Endothelial cell of umbilical vein (primary cell): Measurements from ENCODE around the gene LNPK. TPM values are rescaled to one million over a fixed set of nuclear protein-coding genes. Genes with fewer than 3 reads are reported as not detected.

ENCODE experiments used
- BruUV-seq: library from RNA; stranded (reverse); fragments of 400-500 nt; replicated peaks from 2 replicates; lab custom pipeline; 2021; lab: Mats Ljungman, UMichigan
- CTCF ChIA-PET: fragments of 300-600, 350-600 bp; sonication (Branson Sonifier 250); formaldehyde crosslinking; loops from one replicate; lab custom pipeline; 2021; ENCODE audit warnings: antibody characterized with exemption, inconsistent platforms; lab: Charles Lee
- POLR2A ChIA-PET: fragments of 300-600, 350-600 bp; sonication (Branson Sonifier 250); formaldehyde crosslinking; loops from one replicate; lab custom pipeline; 2021; ENCODE audit warnings: antibody characterized with exemption, inconsistent platforms; lab: Charles Lee
- DNase-seq: peaks from one replicate; pipeline ENCODE4 v3.0.0-alpha.2; 2011; ENCODE audit warnings: low read depth, low spot score
- FAIRE-seq: peaks from 2 replicates; lab custom pipeline; 2011; peaks lifted over from hg19 to GRCh38; lab: Jason Lieb, UNC
- H2AFZ ChIP-seq: 2 replicates; pipeline ENCODE4 v1.6.0; 2012; ENCODE audit warnings: low read depth, low read length, control low read depth, inconsistent platforms
- H3K27ac ChIP-seq: 2 replicates; pipeline ENCODE4 v1.5.1; 2011; ENCODE audit warnings: low read depth, mild to moderate bottlenecking, control low read depth, low read length, moderate library complexity; ENCODE audit not compliant: insufficient read depth
- H3K27me3 ChIP-seq, 2 experiments: 2 replicates each; pipeline versions ENCODE4 v1.6.0 to v1.6.1; 2011; ENCODE audit warnings: low read length in 2 of 2, mixed read lengths in 1 of 2; ENCODE audit not compliant: control insufficient read depth in 2 of 2, insufficient read depth in 2 of 2
- H3K36me3 ChIP-seq, 2 experiments: 2 replicates in 1 of 2; 3 replicates in 1 of 2; pipeline ENCODE4 v1.5.1; 2011; ENCODE audit warnings: low read length in 2 of 2, mild to moderate bottlenecking in 1 of 2, moderate library complexity in 1 of 2; ENCODE audit not compliant: control insufficient read depth in 2 of 2, insufficient read depth in 2 of 2; ENCODE audit errors: extremely low read depth in 1 of 2
- H3K4me1 ChIP-seq: 3 replicates; pipeline ENCODE4 v1.5.1; 2011; ENCODE audit warnings: mild to moderate bottlenecking, low read length; ENCODE audit not compliant: control insufficient read depth, insufficient read depth; ENCODE audit errors: extremely low read depth
- H3K4me2 ChIP-seq: 2 replicates; pipeline ENCODE4 v1.6.1; 2011; ENCODE audit warnings: low read length, control low read depth, mixed read lengths; ENCODE audit not compliant: insufficient read depth
- H3K4me3 ChIP-seq, 3 experiments: fragments of 200-600 bp in 1 of 3; sonication (generic), shearing (Covaris generic) in 1 of 3; replicated peaks in 1 of 3; 2 replicates each; pipeline ENCODE4 v1.5.1; 2011 to 2016; ENCODE audit warnings: control low read depth in 3 of 3, low read length in 3 of 3, mild to moderate bottlenecking in 2 of 3, inconsistent platforms in 1 of 3, low read depth in 1 of 3, moderate library complexity in 1 of 3; ENCODE audit not compliant: insufficient read depth in 1 of 3
- H3K79me2 ChIP-seq: 2 replicates; pipeline ENCODE4 v1.6.0; 2012; ENCODE audit warnings: low read length, inconsistent platforms; ENCODE audit not compliant: control insufficient read depth, insufficient read depth
- H3K9ac ChIP-seq: replicated peaks from 2 replicates; pipeline ENCODE3; 2011; ENCODE audit warnings: low read length, control low read depth; ENCODE audit not compliant: insufficient read depth; ENCODE audit errors: extremely low read depth
- H3K9me1 ChIP-seq: replicated peaks from 3 replicates; pipeline ENCODE4 v1.6.0; 2011; ENCODE audit warnings: mild to moderate bottlenecking, low read length; ENCODE audit not compliant: control insufficient read depth, insufficient read depth; ENCODE audit errors: extremely low read depth
- H3K9me3 ChIP-seq: replicated peaks from 2 replicates; pipeline ENCODE4 v1.5.1; 2012; ENCODE audit warnings: low read length, inconsistent platforms; ENCODE audit not compliant: control insufficient read depth, insufficient read depth
- H4K20me1 ChIP-seq: replicated peaks from 2 replicates; pipeline ENCODE3; 2011; ENCODE audit warnings: mild to moderate bottlenecking, low read length; ENCODE audit not compliant: control insufficient read depth, insufficient read depth; ENCODE audit errors: extremely low read depth
- EZH2 ChIP-seq: IDR thresholded peaks from 2 replicates; pipeline ENCODE4 v1.6.1; 2012; ENCODE audit warnings: borderline replicate concordance, low read depth, mild to moderate bottlenecking, moderate library complexity, low read length, inconsistent platforms; ENCODE audit not compliant: severe bottlenecking
- FOS ChIP-seq: IDR thresholded peaks from 2 replicates; pipeline ENCODE4 v1.6.1; 2011; ENCODE audit warnings: mild to moderate bottlenecking, low read length, moderate library complexity, borderline replicate concordance; ENCODE audit not compliant: insufficient read depth
- GATA2 ChIP-seq: IDR thresholded peaks from 2 replicates; pipeline ENCODE4 v1.7.0; 2011; ENCODE audit warnings: low read depth, mild to moderate bottlenecking, moderate library complexity, mixed read lengths, low read length; ENCODE audit not compliant: insufficient read length, insufficient read depth
- JUN ChIP-seq: IDR thresholded peaks from 2 replicates; pipeline ENCODE4 v1.6.1; 2011; ENCODE audit warnings: borderline replicate concordance, low read depth; ENCODE audit not compliant: insufficient read length, insufficient read depth
- MYC ChIP-seq: IDR thresholded peaks from one replicate; pipeline ENCODE4 v1.6.1; 2011; ENCODE audit warnings: mild to moderate bottlenecking, low read depth, low read length
- POLR2A ChIP-seq: IDR thresholded peaks from 2 replicates; pipeline ENCODE4 v1.6.1; 2012; ENCODE audit warnings: low read depth, mild to moderate bottlenecking, control low read depth, low read length
- POLR2AphosphoS5 ChIP-seq: IDR thresholded peaks from 2 replicates; pipeline ENCODE4 v1.6.1; 2012; ENCODE audit warnings: low read depth, mild to moderate bottlenecking, control low read depth, low read length, moderate library complexity; ENCODE audit not compliant: insufficient read depth
- dilution Hi-C: fragments of 300-500 bp; cut with MboI; formaldehyde crosslinking; loops from one replicate; pipeline ENCODE4 v1.15.0; 2019; ENCODE audit warnings: low sequenced_read_pairs; ENCODE audit not compliant: extremely low pct_ligation_motif_present
- intact Hi-C: fragments of 100-400 bp; cut with micrococcal nuclease; formaldehyde crosslinking; loops from one replicate; pipeline ENCODE4 v1.10.0; 2022
- polyA plus RNA-seq, 4 experiments: library from polyadenylated mRNA; depleted of rRNA in 3 of 4; stranded (reverse) in 3 of 4; unstranded in 1 of 4; fragments of >200 nt; gene quantifications; 2 replicates each; pipeline versions ENCODE4 v1.2.1 to v1.2.3, GENCODE V29; 2011 to 2012; ENCODE audit warnings: missing spikeins in 1 of 4
- total RNA-seq: library from RNA; stranded (reverse); gene quantifications from 2 replicates; pipeline ENCODE4 v1.2.3, GENCODE V29; 2021
- TF ChIP-seq, protein P1 (sequence below), 2 donors: IDR thresholded peaks; 1 replicate in 1 of 2; 2 replicates in 1 of 2; pipeline ENCODE4 v1.5.1; 2011; ENCODE audit warnings: low read length in 2 of 2, mild to moderate bottlenecking in 2 of 2, moderate library complexity in 2 of 2, control low read depth in 1 of 2, inconsistent platforms in 1 of 2, low read depth in 1 of 2; ENCODE audit not compliant: insufficient read depth in 1 of 2; ENCODE audit errors: extremely low read depth in 1 of 2
- TF ChIP-seq, protein P2 (sequence below): IDR thresholded peaks from 2 replicates; pipeline ENCODE4 v1.6.1; 2011; ENCODE audit not compliant: insufficient read depth, insufficient read length

LNPK gene
- total and polyA plus RNA-seq, 2 donors (not counting 3 experiments of a cell fraction or from before 2014, with no cell fraction given): 2.4 to 11.2 TPM

DNA sequence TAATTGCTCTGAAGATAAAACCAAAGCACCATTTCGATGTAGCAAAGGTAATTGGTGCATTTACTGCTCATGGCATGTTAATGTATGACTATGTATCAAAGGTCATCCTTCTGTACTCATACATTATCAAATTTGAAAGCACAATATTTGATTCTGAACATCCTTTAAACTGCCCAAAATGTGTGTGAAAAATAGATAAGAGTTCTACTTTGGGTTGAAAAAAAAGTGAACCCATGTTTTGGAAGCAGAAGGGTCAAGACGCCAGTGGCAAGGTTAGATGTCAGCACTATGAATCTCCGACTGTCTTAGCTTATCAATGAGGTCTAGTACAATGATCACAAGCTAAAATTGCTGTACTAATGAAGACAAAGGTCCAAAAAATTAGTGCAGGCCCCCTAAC is 83.1 kb downstream of the LNPK start:
- POLR2A ChIA-PET: no interaction called here
- dilution Hi-C loops (no loop called here), intact Hi-C loops (no loop called here)
- Histone ChIP-seq H3K9ac (no peak overlapping the region), H3K79me2 (no peaks in the 10 kb centered on the region), H3K27ac (no peak overlapping the region), H3K27me3 (no peaks in the 10 kb centered on the region), H3K4me2 (no peak overlapping the region), H3K9me3 (no peaks in the 10 kb centered on the region), H3K9me1 (no peaks in the 10 kb centered on the region), H3K36me3 (no peaks in the 10 kb centered on the region), H4K20me1 (no peaks in the 10 kb centered on the region), H3K4me1 (no peaks in the 10 kb centered on the region), H2AFZ (no peak overlapping the region), H3K4me3 (no peak overlapping the region)
- FAIRE-seq: no peak
- no peak for DNase-seq
- CTCF ChIA-PET: no interaction called here
- BruUV-seq: no TSS peak
- TF ChIP-seq JUN (no peak), POLR2AphosphoS5 (no peak), POLR2A (no peak), GATA2 (no peak), EZH2 (no peak), FOS (no peak), MYC (no peak)
- TF ChIP-seq, protein P1, sequence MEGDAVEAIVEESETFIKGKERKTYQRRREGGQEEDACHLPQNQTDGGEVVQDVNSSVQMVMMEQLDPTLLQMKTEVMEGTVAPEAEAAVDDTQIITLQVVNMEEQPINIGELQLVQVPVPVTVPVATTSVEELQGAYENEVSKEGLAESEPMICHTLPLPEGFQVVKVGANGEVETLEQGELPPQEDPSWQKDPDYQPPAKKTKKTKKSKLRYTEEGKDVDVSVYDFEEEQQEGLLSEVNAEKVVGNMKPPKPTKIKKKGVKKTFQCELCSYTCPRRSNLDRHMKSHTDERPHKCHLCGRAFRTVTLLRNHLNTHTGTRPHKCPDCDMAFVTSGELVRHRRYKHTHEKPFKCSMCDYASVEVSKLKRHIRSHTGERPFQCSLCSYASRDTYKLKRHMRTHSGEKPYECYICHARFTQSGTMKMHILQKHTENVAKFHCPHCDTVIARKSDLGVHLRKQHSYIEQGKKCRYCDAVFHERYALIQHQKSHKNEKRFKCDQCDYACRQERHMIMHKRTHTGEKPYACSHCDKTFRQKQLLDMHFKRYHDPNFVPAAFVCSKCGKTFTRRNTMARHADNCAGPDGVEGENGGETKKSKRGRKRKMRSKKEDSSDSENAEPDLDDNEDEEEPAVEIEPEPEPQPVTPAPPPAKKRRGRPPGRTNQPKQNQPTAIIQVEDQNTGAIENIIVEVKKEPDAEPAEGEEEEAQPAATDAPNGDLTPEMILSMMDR (IDR thresholded peaks at IDR 0.05; ENCODE audit: extremely low read depth in 1 of 2, insufficient read depth in 1 of 2, low read depth in 1 of 2, low read length in 2 of 2): no peak
- TF ChIP-seq, protein P2, sequence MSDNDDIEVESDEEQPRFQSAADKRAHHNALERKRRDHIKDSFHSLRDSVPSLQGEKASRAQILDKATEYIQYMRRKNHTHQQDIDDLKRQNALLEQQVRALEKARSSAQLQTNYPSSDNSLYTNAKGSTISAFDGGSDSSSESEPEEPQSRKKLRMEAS: no peak
